HG03378 (cell line): Measurements from ENCODE around the gene SLC9A9.
A peak's percentile ranks its signal among the peaks of the same experiment; 100 is the strongest.

ENCODE experiments used
- ATAC-seq: cut with Tn5 transposase; IDR thresholded peaks from one replicate; pipeline ENCODE4 v1.9.1; 2021; ENCODE audit warnings: mild to moderate bottlenecking, moderate library complexity; ENCODE audit not compliant: unreplicated experiment

SLC9A9 gene

DNA sequence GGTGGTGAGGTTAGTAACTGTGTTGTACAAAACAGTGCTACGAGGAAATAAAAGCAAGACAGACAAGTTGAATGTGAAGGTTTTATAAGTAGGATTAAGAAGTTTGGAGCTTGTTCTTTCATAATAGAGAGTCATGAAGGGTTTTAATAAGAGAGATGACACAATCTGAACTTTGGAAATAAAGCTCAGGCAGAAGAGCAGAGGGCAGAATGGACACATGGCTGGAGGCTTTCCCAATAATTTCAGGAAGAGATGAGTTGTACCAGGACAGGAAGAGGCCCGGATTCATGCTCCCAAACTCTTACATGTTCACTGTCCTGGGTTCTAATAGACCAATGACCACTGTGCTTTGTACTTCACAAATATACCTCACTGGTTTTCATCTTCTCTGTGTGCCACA, 194.8 kb downstream of the SLC9A9 start:
- no peak for ATAC-seq

DNA sequence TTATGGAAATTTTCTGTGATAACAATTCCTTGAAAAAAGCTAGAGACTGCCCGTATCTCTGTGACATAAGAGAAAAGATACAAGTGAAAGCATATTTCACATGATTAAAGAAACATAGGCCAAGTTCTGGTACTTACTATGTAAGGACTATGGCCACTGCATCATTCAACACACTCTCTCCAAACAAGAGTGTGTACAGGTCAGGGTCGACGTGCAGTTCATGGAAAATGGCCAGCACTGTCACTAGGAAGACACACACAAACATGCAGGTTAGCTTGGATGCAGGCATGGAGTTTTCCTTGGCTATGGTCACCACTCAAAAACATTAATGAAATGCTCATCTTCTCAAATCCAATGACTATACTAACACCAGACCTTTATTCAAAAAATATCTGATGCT, 196.2 kb downstream of the SLC9A9 start:
- ATAC-seq, result no peak

DNA sequence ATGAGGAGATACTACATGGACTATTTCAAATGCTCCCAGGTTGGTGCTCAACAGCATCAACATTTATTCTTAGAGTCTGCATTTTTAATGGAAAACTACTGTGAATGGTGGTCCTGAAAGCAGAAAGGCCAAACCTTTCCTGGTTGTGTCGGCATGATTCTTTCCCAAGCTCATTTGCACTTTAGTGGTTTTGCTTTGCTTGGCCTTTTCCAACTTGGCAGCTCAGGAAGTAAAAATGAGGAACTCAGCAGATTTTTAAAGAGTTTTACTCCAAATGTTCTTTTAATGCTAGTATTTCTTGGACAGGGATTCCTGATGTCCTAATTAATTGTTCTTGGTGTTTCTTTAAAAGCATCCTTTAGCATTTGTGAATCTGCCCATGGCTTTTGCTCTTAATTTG, 197.4 kb downstream of the SLC9A9 start:
- ATAC-seq, result no peak

DNA sequence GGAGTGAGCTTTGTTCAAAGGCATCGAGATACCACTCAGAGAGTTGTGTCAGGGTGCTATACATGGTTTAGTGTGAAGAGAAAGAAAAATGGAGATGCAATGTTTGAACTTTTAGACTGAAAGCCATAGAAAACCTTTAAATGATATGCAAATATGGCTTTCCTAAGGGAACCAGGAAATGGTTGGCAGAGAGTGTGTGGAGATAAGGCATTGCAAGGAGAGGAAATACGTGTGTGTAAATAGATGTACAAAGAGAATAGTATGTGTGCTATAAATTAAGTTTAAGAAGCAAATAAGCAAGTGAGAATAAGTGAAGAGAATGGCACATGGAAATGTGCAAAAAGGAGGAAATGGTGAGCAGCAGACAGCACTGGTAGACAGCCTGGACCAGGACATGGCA, 198.1 kb downstream of the SLC9A9 start:
- ATAC-seq, result no peak

DNA sequence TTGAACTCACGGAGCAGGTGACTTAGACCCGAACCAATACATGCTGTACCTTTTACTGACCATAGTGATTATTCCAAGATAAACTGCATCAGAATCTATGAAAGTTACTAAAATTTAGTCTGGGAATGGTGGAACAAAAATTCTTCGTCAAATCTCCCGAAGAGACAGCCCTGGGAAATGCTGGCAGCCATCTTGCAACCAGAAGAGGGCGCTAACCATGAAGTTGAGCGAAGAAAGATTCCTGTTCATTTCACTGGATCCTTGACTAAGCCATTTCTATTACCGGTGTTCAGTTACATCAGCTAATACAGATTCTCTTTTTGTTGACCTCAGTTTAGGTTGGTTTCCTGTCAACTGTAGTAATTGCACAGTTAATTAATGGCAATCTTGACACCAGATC, 199.6 kb downstream of the SLC9A9 start:
- no peak for ATAC-seq

DNA sequence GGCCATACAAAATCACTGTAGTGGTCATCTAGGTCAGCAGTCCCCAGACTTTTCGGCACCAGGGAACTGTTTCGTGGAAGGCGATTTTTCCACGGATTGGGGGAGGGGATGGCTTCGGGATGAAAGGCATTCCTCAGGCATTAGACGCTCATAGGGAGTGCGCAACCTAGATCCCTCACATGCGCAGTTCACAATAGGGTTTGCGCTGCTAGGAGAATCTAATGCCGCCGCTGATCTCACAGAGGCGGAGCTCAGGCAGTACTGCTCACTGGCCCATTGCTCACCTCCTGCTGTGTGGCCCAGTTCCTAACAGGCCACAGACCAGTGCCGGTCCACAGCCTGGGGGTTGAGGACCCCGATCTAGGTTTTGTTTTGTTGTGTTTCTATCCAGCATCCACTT, 200.1 kb downstream of the SLC9A9 start:
- ATAC-seq, result no peak

DNA sequence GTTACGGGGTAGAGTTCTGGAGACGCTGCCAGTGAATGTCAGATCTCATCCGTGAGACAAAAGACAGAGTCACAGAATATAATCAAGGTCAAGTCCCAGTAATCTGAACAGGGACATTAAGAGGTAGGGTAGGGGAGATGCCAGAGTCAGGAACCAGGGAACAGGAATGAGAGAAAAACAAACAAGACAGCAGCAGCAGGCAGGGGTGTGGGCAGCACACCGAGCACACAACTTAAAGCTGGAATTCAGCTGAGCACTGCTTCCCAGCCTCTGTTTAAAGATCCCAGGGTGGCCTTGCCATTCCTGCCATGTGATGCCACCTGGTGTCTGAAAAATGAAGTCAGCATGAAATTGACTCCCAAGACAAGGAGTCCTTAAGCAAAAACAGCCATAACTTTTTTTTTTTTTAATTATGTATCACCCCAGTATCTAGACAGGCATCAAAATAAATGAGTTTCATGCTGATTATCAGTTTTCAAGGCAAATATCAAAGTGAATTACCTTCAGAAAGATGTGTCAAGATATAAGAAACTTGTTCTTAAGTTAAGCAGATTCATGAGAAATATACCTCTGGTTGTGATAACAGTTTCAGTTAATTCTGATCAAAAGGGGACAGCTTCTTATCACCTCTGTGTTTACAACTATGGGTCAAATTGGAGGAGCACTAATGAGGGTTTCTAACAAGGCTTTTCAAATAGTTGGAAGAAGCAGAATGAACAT, 203.7 kb downstream of the SLC9A9 start:
- ATAC-seq, result no peak

DNA sequence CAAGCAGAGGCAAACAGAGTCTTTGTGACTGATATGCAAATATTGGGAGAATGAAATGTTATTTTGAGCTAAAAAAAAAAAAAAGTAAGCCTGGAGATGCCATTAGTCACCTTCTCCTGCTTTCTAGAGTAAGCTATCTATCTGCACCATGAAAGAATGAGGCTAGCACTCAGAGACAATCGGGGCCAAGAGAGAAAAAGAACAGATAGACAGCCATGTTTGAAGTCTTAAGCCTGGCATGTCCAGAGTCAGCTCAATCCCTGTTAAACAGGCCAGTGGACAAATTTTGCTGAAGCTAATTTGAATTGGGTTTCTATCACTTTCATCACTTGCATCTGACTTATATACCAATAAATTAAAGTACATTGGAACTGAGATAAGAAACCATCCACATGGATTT, 204.4 kb downstream of the SLC9A9 start:
- no peak for ATAC-seq

DNA sequence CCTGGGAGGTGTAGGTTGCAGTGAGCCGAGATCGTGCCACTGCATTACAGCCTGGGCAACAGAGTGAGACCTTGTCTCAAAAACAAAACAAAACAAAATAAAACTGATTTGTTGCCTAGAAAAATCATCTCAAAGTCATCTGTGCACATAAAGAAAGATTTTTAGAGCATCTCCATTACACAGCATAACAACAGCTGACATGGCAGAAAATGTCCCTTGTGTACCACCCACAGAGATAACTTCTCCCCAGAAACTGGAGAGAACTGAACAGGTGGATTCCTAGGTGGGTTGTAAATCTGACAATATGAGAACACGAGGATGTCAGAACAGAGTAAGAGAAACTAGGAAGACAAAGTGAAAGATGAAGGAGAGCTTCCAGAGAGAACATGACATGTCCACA, 207.5 kb downstream of the SLC9A9 start:
- no peak for ATAC-seq

DNA sequence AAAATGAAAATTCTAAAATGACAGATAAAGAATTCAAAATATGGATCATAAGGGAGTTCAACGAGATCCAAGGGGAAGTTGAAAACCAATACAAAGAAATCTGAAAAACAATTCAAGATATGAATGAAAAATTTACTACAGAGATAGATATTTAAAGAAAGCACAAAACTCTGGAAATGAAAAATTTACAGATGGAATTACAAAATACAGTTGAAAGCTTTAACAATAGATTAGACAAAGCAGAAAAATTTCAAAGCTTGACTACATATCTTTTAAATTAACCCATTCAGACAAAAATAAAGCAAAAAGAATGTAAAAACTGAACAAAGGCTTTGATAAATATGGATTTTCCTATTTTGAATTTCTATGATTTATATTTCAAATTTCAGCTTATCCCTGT, 211.1 kb downstream of the SLC9A9 start:
- no peak for ATAC-seq

DNA sequence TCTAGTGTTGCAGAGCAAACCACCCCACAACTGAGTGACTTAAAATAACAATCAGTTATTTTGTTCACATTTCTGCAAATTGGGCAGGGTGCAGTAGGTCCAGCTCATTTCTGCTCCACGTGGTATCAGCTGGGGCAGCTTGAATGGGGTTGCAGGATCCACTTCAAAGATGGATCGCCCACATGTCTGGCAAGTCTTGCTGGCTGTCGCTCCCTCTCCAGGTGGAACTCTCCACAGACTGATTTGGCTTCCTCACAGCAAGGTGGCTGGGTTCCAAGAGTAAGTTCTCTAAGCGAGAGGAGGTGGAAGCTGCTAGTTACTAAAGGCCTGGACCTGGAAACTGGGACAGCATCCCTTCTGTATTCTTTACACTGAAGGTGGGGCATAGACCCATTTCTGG, 213.3 kb downstream of the SLC9A9 start:
- no peak for ATAC-seq

DNA sequence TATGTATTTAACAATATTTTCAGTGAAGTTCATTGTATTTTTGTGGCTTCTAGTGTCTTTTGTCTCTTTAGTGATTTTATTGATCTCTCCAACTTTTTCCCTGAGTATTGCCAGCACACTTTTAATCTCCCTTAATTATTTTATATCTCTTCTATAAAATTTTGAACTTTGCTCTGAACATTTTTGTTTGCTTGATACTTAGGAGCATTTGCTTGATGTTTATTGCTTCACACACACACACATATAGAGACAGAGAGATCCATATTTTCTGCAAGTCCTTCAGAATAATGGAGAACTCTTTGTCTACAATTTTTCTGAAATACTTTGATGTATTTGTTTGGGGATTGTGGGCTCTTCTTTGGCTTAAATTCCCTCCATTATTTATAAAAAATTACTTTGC, 213.8 kb downstream of the SLC9A9 start:
- no peak for ATAC-seq

DNA sequence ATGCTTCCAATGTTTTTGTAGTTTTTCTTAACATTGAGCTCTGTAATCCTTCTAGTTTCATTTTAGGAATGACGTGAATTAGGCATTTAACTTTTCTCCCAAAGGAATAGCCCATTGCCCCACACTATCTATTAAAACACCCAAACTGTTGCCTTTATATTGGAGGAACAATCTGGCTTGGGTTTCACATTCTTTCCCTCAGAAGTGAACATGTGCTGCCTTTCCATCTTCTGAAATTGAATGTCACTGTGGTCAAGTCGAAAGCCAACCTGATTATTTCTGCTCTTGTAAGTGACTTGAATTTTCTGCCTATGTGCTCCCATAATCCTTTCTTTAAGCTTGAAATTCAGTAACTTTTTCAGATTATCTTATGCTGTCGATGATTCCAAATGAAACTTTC, 214.5 kb downstream of the SLC9A9 start:
- no peak for ATAC-seq

DNA sequence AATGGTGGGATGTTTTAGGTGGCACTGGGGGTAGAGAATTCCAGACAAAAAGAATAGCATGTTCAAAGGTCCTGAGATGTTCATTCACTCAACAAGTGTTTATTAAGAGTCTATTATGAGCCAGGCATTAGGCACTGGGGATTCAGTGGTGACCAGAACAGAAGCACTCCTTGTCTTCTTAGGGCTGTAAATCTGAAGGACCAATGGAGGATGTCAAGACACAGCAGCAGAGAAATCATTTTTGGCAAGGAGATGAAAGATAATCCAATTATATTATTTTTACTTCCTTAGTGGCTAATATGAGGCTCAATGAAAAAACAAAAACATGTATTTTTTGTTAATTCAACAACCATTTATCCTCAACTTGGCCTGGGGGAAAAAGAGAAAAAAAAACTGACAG, 218.5 kb downstream of the SLC9A9 start:
- no peak for ATAC-seq

DNA sequence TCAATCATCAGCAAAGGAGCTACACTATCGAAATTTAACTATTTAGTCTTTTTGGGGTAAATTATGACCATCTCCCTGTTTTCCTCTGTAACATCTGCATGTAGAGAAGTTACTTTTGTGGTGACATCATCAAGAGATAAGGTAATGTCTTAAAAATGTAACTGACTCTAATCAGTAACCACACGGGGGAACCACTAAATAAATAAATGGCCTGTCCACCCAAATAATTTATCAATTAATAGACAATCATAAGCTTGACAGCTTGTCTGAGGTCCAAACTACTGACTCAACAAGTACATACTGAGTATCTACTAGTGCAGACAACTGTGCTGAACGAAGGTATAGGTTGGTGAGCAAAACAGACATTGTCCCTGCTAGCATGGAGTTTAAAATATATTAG, 219.3 kb downstream of the SLC9A9 start:
- no peak for ATAC-seq

DNA sequence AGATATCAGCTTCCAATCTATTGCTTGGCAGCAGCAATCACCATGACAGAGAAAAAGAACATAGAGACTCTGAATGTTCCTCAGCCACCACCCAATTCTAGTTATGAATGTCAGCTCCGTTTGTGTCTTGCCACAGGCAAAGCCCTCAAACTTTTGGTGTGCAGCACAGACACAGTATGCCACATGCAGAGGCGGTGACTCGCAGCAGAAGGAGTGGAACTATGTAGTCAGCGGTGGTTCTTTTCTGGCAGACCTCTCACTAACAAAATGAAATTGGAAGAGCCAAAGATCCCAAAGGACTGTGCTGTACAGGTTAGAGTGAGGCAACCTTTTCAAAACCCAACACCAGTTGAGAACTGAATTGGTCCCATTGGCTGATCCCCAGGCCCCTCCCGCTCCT, 220.9 kb downstream of the SLC9A9 start:
- ATAC-seq, result no peak

DNA sequence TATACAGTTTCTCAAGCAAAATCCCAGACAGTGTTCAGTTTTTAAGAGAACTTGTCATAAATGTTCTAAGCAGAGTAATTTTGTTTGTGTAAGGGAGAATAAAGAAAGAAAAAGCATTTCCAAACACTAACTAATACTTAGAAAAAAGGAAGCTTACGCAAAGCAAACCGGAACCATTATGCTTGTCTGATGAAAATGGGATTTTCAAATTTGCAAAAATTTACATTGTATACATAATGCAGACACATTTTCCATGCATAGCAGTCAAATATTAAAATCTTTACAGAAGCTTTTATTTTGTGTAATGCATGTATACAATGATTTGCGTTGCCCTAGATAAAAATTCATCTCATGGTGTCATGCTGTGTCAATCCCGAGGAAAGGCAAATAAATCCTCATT, 229.0 kb downstream of the SLC9A9 start:
- ATAC-seq, result no peak

DNA sequence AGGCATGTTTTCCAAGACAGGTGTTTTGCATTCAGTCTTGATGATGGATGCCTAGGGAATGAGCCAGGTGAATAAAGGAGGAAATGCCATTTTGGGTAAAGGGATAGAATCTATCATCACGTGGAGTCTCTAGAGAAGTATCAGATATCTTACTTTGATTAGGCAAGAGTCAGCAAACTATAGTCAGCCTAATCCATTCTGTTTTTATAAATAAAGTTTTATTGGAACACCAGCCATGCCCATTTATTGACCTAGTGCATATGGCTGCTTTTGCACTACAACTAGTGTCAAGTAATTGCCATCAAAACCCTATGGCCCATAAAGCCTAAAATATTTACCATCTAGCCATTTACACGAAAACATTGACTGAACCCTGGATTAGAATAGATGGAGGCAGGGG, 231.2 kb downstream of the SLC9A9 start:
- no peak for ATAC-seq

DNA sequence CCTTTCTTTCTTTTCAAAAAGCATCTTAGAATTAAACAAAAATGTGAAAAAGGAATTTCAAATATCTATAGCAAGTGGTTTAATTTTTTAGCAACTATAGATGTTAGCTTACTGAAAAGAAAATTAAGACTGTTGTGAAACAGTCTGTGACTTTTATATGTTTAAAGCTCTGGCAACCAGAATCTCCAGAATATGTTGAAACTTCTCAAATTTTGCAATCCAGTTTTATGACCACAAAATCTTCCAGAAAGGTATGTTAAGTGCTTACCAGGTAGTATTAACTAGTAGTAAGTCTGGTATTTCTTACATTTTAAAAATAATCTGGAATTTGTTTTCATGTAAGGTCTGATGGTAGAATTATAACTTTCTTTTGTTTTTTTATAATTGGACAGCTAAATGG, 235.0 kb downstream of the SLC9A9 start:
- ATAC-seq, result no peak

DNA sequence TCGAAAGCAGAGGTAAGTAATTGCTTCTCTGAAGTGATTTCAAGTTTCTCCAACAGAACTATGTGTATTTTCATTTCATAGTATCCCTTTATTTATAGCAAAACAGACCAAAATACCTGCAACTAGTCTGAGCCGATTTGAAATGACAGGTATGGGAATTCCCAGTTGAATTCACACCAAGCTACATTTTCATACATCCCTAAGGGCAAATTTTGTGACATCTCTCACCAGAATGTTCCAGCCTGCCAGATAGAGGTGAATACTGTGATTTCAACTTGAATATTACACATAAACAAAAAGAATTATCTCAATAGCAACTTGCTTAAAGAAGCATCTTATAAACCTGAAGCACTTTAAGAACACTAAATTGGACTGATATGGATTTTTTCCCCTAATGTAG, 235.7 kb downstream of the SLC9A9 start:
- ATAC-seq, result no peak

DNA sequence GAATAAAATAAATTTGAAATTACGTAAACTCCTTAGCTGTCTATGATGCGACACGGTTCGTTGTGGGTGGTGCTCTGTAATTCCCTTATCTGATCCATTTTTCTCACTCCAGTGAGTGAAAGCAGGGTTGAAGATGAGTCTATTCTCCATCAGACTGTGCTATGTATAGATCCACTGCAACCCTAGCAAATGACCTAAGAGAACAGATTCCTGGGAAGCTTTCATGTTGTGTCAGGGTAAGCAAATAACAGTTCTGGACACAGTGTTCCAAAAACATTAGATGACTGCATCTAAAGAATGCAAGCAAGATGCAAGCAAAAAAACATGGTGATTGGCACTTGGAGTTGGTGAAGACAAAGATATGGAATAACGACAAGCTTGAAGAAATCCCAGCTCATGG, 239.3 kb downstream of the SLC9A9 start:
- ATAC-seq, result no peak

DNA sequence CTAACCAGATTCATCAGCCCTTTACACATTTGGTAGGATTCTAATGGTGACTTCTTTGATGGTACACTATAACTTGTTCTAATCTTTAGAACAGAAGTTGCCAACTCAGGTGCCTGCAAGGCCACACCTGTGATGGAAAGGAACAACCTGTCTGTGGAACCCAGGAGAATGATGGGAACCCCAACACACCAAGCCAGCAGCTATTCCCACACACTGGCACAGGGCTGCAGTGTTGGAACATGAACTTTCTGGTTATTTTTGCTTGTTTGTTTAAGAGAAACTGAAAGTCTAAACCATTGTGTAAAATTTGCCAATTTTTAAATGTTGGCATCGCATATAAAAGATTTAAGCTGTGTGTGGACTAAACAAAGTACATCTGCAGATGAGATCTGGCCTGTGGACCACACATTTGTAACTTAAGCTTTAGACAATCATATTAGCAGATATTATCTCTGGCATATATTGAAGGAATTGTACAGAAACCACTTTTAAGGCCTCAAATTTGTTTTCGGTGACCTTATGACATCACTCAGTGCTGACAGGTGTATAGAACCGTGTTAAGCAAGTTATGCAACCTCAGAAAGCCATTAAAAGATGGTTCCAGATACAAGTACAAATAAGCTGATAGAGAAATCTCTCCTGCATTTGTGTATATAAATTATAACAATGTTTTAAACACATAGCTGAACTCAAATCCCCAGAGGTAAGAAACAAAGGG, 242.9 kb downstream of the SLC9A9 start:
- ATAC-seq, result peak; percentile 16
